HG02798 (cell line): ENCODE data around the gene PRPF6.
"Not testable (repeated sequence)": the region's sequence is repeated elsewhere in the genome, so short reads cannot be mapped to it uniquely, and the experiment has no call there.

ENCODE experiments used
- ATAC-seq: cut with Tn5 transposase; IDR thresholded peaks from one replicate; pipeline ENCODE4 v1.9.1; 2021; ENCODE audit warnings: mild to moderate bottlenecking; ENCODE audit not compliant: unreplicated experiment, poor library complexity

Gene PRPF6

DNA sequence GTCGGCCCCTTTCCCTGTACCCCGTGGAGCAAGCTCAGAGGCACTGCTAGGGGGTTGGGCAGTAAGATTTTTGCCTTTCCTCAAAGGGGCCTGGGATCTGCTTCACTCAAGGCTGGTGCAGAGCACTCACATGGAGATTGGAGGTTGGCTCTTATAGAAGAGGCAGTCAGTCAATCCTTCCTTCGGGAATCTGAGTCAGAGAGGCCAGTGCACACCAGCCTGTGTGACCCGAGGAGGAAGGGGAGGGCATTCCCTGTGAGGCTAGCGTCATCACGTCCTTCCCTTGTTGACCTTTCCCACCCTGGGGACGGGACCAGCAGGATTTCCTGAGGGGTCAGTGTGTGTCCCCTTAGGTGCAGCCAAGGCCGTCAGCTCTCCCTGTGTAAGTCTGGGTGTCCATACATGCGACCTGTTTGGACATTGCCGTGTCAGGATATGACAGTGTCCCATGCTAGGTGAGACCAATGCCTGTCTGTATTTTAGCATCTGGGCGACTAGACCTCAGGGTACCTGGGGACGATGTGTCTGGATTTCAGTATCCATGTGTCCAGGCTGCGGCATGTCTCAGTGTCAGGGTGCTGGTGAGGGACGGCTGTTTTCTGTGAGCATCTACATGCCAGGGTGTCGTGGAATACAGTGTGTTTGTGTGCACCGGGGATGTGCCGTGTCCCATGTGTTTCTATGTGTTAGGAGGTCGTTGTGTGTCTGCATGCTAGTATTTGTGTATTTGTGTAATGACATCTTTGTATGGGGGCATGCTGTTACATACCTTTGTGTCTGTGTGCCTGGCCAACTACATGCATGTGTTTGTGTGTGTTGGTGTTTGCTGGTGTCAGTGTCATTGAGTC, 8.4 kb upstream of the PRPF6 start:
- no peak for ATAC-seq

DNA sequence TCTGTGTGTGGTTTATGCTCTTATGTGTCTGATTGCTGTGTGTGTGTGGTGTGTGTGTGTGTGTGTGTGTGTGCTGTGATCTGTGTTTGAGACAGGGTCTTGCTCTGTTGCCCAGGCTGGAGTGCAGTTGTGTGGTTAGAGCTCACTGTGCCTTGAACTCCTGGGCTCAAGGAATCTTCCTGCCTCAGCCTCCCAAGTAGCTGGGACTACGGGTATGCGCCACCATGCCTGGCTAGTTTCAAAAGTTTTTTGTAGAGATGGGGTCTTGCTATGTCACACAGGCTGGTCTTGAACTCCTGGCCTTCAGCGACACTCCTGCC, 7.8 kb upstream of the PRPF6 start:
- no peak for ATAC-seq

DNA sequence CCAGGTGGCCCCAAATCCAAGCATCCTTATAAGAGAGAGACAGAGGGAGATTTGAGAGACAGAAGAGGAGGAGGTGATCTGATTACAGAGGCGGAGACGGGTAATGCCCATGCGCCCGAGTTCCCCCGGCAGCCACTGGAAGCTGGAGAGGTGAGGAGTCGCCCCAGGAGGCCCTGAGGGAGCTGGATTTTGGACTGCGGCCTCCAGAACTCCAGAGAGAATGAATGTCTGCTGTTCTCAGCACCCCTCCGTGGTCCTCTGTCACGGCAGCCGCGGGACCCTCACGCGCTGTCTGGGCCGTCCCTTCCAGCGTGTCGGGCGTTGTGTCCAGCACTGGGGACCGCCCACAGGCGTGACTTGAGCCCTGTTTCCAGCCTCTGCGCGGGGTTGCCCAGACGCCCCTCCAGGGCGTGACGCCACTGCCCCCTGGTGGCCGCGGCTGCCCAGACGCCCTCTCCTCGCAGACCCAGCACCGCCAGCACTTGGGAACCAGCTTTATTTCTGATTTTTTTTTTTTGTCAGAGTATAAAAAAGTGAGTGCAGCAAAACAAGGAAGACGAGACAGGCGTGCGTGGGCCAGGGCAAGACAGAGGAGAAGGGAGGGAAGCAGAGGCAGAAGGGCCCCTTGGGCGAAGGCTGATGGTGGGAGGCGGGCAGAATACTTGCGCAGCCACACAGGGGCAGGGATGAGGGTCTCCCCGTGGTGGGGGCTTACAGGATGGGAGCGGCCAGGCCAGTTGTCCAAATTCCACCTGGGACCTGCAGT, 7.1 kb upstream of the PRPF6 start:
- peak; percentile 46 for ATAC-seq

- ATAC-seq, result no peak
Measured at GRCh38 chr20:63974402-63975200, 6.3 kb upstream of the PRPF6 start.

GRCh38 chr20:63976511-63976910, 4.4 kb upstream of the PRPF6 start:
- not testable (repeated sequence) for ATAC-seq

GRCh38 chr20:63976980-63977738, 3.8 kb upstream of the PRPF6 start:
- ATAC-seq, result no peak

DNA sequence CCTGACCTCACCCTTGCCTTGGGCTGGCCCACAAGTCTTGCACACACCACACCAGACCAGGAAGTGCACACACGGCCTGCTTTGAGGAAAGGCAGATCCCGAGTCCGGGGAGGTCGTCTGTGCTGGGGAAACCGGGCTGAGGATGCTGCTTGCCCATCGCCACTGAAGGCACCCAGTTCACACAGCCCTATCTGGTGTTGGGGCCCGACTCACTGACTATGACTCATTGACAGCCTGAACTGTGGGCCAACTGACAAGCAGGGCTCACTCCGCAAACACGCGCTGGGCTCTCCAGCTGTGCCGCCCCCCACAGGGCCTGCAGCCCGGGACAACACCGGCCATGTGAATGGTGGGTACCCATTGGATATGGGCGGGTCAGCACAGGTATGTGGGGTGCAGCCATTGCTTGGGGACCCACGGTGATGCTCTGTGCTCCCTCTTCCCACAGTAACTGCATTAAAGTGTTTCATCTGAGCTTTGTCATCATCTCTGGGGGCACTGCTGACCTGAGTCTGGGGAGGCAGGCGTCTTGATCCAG, 3.1 kb upstream of the PRPF6 start:
- ATAC-seq, result no peak

GRCh38 chr20:63978319-63979228, 2.4 kb upstream of the PRPF6 start:
- ATAC-seq, result peak; percentile 44

- no peak for ATAC-seq
Measured at GRCh38 chr20:63979229-63979556, 1.7 kb upstream of the PRPF6 start.

GRCh38 chr20:63979557-63980316, 1.2 kb upstream of the PRPF6 start, which contains the start of gene SAMD10:
SAMD10 (minus strand) TSS chr20:63979642; CDS start chr20:63979467, 175 bp downstream.
- no peak for ATAC-seq

DNA sequence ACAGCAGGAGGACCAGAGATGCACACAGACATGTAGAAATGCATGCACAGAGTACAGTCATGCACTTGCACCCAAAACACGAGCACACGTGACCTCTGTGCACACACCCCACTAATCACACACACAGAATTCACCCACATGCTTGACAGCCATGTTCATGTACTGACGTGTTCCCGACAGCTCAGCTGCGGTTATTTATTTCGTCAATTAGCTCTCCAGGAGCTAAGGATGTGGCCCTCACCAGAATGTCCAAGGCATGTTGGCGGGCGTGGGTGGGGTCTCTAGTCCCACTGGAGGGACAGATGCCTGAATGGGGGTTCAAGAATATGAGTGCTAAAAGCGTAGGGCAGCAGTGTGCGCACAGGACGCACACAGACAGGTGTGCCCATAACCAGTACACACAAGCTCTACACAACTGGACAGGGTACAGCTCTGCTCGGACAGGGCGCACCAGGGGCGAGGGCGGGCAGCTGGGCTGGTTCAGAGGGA, 571 bp upstream of the PRPF6 start:
- no peak for ATAC-seq

- no peak for ATAC-seq
Measured at GRCh38 chr20:63982937-63983336, 2.0 kb downstream of the PRPF6 start.

DNA sequence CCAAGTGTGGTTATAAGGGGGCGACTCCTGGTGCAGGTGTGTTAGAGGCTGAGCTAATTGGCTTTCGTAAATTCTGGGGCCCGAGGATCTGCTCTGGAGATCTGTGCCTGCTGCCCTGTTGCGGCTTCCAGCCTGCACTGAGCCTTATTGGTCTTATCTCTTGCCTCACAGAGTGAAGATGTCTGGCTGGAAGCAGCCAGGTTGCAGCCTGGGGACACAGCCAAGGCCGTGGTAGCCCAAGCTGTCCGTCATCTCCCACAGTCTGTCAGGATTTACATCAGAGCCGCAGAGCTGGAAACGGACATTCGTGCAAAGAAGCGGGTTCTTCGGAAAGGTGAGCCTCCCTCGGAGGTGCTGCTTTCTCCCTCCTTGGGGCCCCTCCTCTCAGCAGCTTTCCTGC, 20.0 kb downstream of the PRPF6 start:
- no peak for ATAC-seq

- no peak for ATAC-seq
Measured at GRCh38 chr20:64001607-64002011, 20.7 kb downstream of the PRPF6 start.

DNA sequence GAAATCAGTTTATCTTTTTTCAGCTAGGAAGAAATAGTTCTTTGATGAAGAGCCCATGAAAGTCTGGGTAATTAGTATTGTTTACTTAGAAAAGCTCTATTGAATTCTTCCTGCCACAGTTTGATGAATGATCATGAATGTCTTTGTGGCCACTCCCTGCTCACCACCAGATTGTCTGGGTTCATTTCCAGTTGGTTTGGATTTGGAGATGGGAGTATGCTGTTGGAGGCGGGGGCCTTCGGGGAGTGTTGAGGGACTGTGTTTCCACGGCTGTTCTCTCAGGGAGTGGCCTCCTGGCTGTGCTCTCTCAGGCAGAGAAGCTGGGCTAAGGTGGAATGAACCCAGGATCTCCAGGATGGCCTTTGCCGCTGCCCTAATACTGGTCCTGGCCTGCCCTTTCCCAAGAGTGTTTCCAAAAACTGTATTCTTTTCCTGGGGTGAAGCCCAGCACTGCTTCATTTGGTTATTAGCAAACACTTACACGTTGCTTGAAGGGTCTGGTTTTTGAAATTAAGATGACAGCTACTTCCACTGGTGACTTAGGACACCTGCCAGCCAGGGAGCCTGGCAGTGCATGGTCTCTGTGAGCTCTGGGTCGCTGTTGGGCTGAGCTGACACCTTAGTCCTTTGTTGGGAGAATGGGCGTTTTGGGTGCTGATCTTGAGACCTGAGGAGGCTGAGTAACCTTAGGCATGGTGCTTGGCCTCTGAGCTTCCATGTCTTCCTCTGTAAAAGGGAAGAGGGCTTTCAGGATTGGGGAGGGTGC, 23.2 kb downstream of the PRPF6 start:
- no peak for ATAC-seq

GRCh38 chr20:64005394-64005793, 24.5 kb downstream of the PRPF6 start:
- ATAC-seq, result no peak

- ATAC-seq, result no peak
Measured at GRCh38 chr20:64006490-64006889, 25.6 kb downstream of the PRPF6 start.
